ENCODE measurements around the gene ANKRD62.

DNA sequence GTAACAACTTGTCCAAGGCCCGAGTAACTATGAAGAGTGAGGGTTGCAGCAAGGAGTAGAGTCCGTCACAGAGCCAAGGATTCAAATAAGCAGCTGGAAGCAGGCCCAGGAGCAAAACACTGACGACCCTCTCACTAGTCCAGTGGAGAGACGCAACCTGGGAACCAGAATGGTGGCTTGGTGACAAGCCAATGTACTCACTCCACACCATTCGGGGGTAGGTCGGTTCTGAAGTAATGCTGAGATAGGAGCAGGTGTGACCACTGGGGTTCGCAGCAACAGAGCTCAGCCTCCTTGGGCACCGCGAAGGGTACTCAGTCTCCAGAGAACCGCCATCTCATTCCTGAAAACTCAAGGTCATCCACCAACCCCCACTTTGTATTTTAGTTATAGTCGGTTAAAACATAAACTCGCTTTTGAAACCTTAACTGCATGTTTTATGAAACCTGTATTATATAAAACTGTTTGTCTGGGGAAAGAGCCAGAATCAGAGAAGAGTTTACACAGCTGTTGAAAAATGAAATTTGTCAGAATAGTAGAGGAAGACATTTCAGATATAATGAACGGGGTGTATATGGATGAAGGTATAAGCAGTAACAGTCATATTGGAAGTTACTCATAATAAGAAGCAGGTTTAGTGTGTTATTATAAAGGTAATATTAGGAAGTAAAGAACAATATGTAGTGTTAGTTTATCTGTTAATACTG, 8.6 kb downstream of the ANKRD62 start:
- TF ChIP-seq EP300 (IDR thresholded peaks at IDR 0.05) (no peak), POLR2A (IDR thresholded peaks at IDR 0.05) (no peak), POLR2AphosphoS5 (IDR thresholded peaks at IDR 0.05) (no peak)
- TF ChIP-seq, protein P1, sequence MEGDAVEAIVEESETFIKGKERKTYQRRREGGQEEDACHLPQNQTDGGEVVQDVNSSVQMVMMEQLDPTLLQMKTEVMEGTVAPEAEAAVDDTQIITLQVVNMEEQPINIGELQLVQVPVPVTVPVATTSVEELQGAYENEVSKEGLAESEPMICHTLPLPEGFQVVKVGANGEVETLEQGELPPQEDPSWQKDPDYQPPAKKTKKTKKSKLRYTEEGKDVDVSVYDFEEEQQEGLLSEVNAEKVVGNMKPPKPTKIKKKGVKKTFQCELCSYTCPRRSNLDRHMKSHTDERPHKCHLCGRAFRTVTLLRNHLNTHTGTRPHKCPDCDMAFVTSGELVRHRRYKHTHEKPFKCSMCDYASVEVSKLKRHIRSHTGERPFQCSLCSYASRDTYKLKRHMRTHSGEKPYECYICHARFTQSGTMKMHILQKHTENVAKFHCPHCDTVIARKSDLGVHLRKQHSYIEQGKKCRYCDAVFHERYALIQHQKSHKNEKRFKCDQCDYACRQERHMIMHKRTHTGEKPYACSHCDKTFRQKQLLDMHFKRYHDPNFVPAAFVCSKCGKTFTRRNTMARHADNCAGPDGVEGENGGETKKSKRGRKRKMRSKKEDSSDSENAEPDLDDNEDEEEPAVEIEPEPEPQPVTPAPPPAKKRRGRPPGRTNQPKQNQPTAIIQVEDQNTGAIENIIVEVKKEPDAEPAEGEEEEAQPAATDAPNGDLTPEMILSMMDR (IDR thresholded peaks at IDR 0.05): no peak

Measured in suprapubic skin (tissue), 4 donors.